Frontal cortex (tissue), 4 donors: ENCODE data around the gene ABL2. TPM values are rescaled to one million over a fixed set of nuclear protein-coding genes. Genes with fewer than 3 reads are reported as not detected.
"Not testable (repeated sequence)": the region's sequence is repeated elsewhere in the genome, so short reads cannot be mapped to it uniquely, and the experiment has no call there.

Experiments
- DNase-seq, 2 donors: peaks; one replicate each; pipeline ENCODE4 v3.0.0; 2012; ENCODE audit warnings: low spot score in 2 of 2
- FAIRE-seq: peaks from 2 replicates; lab custom pipeline; 2012; peaks lifted over from hg19 to GRCh38; lab: Jason Lieb, UNC
- total RNA-seq: library from RNA; depleted of rRNA; stranded (reverse); fragments of >200 nt; gene quantifications from one replicate; pipeline ENCODE4 v1.2.3, GENCODE V29; 2014
- donor health status: control.
- donor health status: control.
- donor health status: control.

The ABL2 gene
- total RNA-seq, 1 donor from 2014 or later, result 33.0 TPM

DNA sequence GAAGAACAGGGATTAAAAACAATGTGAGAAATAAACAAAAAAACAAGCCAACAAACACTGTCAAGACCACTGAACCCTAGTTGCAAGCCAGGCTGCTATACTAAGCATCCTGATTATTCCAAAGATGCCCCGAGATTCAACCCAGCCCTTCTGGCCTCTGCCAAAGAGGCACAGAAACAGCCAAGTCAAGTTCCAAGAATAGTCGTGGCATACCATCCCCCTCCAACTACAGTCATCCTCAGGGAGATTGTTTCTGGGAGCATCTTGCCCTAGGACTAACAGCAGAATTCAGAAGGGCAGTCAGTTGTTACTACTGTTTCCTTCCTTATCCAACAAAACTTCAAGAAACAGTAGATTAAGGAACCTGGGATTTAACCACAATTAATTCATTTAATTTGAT, 52.3 kb downstream of the ABL2 start:
- FAIRE-seq, result no peak
- DNase-seq, result no peak

DNA sequence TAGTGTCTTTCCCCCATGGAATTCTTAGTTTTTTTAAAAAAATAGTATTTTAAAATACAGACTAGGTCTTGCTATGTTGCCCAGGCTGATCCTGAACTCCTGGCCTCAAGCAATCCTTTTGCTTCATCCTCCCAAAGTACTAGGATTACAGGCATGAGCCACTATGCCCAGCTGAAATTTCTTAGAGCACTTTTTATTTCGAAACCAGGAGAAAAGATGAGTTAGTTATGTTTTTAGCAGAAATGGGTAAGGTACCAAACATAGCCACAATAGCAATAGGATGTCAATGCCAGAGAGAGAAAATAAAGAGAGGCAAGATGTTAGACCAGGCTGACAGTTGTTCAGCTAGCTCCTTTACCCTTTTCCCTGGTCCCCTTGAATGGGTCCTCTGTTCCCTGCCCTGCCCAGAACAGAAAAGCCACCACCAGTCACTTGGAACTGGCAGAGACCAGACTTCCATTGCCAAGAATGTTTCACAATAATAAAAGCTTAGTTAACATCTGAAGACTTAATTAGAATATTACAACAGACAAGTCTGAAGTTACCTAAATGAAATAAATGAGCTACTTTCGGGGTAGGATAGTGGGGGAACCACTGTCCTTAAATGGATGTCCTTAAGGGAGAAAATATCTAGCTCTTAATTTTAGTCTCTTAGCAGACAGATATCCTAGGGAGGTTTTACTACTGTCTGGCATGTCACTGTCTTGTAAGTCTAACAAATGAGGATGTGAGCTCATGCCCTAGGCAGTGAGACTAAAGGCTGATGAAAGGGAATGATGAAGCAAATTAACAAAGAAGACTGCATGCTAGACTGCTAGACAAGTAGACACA, 54.3 kb downstream of the ABL2 start:
- FAIRE-seq, result no peak

DNA sequence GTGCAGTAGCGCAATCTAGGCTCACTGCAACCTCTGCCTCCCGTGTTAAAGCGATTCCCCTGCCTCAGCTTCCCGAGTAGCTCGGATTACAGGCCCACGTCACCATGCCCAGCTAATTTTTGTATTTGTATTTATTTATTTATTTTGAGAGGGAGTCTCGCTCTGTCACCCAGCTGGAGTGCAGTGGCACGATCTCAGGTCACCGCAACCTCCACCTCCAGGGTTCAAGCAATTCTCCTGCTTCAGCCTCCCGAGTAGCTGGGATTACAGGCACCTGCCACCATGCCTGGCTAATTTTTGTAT, 59.1 kb downstream of the ABL2 start:
- FAIRE-seq, DNase-seq: not testable (repeated sequence)

More for the DNA sequence above, 54.3 kb downstream of the ABL2 start:
- peak; percentile 12 to 27 for DNase-seq

DNA sequence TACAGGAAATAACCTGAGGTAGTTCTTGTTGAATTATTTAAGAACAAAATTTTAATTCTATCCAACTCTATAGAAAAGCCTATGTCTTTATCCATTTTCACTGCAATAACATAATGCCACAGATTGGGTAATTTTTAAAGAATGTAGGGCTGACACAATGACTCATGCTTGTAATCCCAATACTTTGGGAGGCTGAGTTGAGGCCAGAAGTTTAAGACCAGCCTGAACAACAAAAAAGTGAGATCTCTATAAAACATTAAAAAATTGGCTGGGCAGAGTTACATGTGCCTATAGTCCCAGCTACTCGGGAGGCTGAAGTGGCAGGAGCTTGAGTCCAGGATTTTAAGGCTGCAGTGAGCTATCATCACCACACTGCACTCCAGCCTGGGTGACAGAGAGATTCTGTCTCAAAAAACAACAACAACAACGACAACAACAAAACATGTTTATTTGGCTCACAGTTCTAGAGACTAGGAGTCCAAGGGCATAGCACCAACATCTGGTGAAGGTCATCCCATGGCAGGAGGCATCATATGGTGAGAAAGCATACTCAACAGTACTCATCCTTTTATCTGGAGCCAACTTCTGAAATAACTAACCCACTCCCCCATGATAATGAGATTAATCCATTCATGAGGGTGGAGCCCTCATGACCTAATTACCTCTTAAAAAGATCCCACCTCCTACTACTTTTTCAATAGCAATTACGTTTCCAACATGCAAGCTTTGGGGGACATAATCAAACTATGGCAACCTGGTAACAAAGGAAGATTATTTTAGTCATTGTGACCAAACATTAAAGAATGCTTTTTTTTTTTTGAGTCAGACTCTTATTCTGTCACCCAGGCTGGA, 59.6 kb downstream of the ABL2 start:
- DNase-seq (no peak), FAIRE-seq (no peak)

DNA sequence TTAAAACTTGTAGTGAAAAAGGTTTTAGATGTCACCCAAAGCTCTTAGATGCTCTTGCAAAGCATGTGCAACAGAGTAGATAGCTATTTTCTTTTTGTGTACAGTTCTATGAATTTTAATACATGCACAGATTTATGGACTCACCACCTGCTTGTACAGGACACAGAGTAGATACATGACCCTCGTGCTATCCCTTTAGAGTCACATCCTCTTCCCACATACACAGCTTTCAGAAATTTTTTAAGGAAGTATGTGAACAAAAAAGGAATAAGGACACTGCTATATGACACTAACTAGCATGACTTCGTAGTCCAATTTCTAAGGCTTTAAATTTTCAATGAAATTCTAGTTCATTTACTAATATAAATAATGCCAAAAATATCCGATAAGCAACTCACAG, 60.9 kb downstream of the ABL2 start:
- FAIRE-seq (no peak), DNase-seq (no peak)

DNA sequence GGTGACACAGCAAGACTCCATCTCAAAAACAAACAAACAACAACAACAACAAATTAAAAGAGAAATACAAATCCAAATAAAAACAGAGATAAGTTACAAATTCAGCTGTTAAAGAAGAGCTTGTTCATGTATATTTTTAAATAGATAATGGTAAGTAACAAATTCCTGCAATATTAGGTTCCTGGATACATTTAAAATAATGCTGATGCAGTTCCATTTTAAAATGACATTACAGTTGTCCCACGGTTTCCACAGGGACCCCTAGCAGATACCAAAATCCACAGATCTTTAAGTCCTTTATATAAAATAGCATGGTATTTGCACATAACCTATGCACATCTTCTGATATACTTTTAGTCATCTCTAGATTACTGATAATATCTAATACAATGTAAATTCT, 61.5 kb downstream of the ABL2 start:
- FAIRE-seq, result no peak
- no peak for DNase-seq

DNA sequence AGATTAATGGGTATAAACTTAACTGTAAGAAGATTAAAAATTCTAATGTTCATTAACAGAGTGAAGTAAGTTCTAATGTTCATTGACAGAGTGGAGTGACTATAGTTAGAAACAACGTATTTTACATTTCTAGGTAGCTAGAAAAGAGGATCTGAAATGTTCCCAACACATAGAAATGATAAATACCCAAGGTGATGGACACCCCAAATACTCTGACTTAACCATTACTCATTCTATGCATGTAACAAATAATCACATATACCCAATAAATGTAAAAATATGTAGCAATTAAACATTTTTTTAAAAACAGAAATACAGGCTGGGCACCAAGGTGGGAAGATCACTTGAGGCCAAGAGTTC, 62.1 kb downstream of the ABL2 start:
- FAIRE-seq (no peak), DNase-seq (no peak)

DNA sequence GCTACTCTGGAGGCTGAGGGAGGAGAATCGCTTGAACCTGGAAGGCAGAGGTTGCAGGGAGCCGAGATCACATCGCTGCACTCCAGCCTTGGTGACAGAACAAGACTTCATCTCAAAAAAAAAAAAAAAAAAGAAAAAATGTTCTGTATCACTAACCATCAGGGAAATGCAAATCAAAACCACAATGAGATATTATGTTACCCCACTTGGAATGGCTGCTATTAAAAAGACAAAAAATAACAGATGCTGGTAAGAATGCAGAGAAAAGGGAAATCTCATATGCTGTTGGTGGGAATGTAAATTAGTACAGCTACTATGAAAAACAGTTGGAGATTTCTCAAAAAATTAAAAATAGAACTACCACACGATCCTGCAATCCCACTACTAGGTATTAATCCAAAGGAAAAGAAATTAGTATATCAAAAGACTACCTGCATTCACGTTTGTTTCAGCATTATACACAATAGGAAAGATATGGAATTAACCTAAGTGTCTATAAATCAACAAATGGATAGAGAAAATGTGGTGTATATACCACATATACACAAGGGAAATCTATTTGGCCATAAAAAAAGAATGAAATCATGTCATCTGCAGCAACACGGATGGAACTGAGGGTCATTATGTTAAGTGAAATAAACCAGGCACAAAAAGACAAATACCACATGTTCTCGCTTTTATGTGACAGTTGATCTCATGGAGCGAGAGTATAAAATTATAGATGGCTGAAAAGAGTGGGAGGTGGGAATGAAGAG, 62.6 kb downstream of the ABL2 start:
- DNase-seq, result no peak
- no peak for FAIRE-seq

DNA sequence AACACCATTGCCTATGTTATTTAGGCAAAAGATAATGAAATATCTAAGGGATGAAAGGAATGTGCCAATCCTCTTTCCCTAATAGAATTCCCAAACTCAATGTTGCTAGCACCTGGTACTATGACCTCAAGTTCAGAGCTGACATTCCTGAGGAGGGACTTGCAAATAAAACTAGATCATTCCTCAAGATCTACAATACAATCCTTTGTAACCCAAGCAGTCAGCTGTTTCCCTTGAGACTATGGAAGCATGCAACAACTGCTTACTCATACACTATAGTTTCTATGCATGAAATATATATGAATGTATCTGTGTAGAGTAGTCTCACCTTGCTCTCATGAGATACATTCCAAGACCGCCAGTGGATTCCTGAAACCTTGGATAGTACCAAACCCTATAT, 65.0 kb downstream of the ABL2 start:
- DNase-seq, result no peak
- no peak for FAIRE-seq

DNA sequence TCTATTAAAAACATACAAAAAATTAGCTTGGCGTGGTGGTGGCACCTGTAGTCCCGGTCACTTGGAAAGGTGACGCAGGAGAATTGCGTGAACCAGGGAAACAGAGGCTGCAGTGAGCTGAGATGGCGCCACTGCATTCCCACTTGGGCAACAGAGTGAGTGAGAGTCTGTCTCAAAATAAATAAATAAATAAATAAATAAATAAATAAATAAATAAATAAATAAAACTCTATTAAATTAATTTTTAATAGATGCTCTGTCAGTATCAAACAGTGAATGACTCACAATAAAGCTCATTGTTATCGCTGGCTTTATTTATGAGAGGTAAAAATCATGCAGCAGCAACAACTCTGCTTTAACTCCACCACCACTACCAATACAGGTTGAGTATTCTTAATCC, 72.8 kb downstream of the ABL2 start:
- DNase-seq (no peak), FAIRE-seq (no peak)

DNA sequence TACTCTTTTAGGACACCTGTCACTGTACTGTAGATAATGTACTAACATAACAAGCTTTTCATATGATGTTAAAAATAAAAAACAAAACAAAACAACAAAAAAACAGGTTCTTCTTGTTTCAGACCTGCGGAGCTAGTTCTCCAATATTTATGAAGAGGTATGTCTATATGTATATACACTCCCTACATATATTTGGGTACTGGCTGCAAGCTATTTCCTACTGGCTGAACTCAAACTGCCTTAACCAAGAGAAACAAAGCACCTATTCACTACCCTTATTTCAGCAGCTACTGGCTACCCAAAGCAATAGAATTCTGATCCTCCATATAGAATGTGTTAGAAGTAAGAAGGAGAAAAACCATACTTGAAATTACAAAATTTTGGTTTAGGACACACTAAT, 73.5 kb downstream of the ABL2 start:
- FAIRE-seq (no peak), DNase-seq (no peak)

DNA sequence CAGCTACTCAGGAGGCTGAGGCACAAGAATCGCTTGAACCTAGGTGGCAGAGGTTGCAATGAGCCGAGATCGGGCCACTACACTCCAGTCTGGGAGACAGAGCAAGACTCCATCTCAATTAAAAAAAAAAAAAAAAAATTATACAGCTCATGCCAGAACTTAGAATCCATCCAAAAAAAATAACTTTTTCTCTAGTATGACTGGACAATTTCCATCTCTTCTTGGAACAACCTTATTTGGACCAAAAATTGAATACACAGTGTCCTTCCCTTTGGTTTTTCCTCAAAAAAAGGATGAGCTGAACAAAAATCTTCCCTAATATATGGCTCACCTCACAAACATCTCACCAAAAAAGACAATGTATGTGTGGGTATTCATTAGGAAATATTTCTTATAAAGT, 73.9 kb downstream of the ABL2 start:
- no peak for DNase-seq
- FAIRE-seq, result no peak

DNA sequence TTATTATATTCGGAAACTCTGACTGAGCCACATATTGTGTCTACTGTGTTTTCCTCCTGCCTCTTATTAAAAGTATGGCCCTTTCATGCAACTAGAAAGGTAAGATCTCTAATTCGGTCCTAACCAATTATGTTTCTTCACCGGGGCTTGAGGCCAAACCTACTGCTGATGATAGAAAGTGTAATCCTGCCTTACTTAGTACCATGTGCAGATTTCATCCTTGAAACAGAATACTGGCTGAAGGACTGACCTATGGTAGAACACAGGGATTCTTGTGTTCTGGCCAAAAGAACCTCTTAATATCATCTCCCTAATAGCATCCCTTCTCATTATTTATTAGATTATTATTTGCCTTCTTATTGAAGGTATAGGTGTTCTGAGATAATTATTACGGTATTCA, 75.0 kb downstream of the ABL2 start:
- FAIRE-seq (no peak), DNase-seq (no peak)

DNA sequence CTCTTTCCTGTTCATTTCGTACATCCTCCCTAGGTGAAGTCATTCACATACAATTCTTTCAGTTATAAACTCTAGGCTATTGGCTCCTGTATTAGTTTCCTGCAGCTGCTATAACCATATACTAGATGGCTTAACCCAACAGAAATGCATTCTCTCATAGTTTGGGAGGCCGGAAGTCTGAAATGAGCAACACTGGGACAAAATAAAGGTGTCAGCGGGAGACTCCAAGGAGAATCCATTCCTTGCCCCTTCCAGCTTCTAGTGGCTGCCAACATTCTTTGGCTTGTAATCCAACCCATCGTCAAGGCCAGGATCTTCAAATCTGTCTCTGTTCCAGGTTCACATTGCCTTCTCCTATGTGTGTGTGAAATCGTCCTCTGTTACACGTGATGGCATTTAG, 76.3 kb downstream of the ABL2 start:
- FAIRE-seq (no peak), DNase-seq (no peak)

DNA sequence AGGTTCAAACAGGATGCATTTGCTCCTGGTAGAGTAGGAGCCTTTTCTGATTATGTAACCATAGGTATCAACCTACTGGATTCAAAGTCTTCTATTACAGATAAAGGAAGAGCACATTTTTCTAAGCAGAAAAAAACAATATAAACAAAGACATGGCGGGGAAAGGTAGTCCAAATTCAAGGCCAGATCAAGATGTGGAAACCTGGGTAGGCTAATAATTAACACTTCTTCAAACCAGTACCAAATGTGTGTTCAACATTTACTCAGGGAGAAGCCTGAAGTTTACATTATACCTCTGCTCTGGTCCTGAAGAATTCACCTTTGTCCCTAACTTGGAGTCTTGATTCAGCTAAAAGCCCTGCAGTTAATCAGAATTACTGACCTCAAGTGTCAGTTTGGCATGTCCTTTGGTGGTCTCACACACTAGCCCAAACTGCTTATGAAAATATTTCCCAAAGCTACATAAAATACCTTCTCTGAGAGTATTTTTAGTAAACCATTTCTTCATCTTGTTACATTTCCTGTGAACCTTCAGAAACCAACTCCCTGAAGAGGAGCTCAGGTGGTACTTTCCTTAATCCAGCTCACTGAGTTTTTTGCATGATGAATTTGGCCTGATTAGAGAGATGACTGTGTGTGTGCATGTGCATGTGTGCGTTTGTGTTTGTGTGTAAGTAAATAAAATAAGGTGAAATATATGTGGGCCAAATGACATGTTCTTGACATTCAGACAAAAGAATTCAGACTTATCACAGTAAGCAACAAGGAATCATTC, 77.4 kb downstream of the ABL2 start:
- FAIRE-seq, result no peak
- DNase-seq, result no peak

DNA sequence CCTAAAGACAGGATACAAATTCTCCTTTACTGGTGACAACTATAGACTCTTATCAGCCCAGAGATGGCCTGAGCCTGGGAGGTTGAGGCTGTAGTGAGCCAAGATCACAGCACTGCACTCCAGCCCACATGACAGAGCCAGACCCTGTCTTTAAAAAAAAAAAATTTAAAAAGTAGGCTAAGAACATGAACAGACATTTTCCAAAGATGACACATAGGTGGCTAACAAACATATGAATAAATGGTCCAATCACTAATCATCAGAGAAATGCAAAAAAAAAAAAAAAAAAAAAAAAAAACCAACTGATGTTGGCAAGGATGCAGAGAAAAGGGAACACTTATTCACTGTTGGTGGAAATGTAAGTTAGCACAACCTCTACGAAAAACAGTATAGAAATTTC, 82.6 kb downstream of the ABL2 start:
- FAIRE-seq, result no peak

DNA sequence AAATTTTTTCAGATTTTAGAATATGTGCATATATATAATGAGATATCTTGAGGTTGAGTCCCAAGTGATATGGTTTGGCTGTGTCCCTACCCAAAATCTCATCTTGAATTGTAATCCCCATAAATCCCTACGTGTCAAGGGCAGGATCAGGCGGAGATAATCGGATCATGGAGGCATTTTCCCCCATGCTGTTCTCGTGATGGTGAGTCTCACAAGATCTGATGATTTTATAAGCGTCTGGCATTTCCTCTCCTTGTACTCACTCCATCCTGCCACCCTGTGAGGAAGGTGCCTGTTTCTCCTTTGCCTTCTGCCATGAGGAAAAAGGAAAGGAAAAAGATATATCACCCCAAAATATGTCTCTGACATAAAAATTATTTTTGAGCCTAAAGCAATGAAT, 83.0 kb downstream of the ABL2 start:
- DNase-seq (no peak), FAIRE-seq (no peak)

More for the DNA sequence above, 82.6 kb downstream of the ABL2 start:
- DNase-seq, result no peak

DNA sequence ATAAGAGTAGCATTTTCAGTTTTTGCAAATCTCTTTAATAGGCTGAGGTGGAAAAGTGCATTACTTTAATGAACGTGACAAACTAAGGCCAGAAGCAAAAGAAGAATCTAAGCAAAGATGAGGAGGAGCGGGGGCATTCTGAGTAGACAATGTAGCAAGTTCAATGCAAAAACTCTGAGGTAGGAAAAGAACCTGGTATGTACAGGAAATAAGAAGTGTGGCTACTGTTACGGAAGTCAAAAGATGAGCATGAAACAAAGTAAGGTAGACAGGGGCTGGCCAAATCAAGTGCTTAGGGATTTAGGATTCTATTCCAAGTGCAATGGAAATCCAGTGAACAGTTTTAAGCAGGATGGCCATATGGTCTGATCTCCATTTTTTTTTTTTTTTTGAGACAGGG, 84.0 kb downstream of the ABL2 start:
- no peak for DNase-seq
- FAIRE-seq, result no peak

DNA sequence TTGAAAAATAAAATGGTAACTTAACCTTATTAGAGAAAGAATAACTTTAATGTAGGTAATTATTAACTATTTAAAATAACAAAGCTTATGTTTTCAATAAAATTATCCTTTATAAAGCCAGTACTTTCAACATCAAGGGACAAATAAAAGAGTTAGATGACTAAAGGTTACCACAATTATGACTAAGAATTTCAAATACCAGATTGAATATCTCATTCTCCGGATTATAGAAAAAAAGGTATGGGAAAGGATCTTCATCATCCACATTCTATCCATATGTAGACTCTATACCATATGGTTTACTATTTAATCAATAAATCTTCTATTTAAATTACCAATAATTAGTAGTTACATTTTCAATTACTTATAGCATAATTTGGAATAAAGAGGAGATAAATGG, 84.9 kb downstream of the ABL2 start:
- DNase-seq (no peak), FAIRE-seq (no peak)

DNA sequence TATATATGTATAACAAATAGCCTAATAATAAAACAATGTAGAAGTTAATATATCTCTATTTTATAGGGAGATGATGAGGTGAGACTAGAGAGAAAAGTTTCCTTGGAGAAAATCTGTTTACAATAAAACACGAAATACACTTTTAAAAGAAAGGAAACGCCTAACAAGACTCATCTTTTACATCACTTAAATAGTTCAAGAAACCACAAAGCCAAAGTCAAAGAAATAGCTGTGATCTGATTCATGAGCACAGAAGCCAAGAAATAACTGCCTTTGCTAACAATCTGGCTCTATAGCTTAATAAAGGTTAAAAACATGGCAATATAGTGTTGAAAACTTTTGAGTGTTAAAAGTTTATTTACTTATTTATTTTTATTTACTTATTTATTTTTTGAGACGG, 86.2 kb downstream of the ABL2 start:
- FAIRE-seq (no peak), DNase-seq (no peak)
